HCT116 (cell line): ENCODE results near the gene FGFR3. TPM values are rescaled to one million over a fixed set of nuclear protein-coding genes. Genes with fewer than 3 reads are reported as not detected.

Experiments used
- ATAC-seq: fragments of 200-7000 bp; cut with Tn5 transposase; 2 replicates; pipeline ENCODE4 v1.9.1; 2020; ENCODE audit warnings: mild to moderate bottlenecking, moderate library complexity
- BruUV-seq: library from RNA; stranded (reverse); fragments of 400-500 nt; replicated peaks from 2 replicates; lab custom pipeline; 2021; lab: Mats Ljungman, UMichigan
- CTCF ChIA-PET: fragments of 300-600 bp; sonication (Branson Sonifier 250); formaldehyde crosslinking; loops from one replicate; lab custom pipeline; 2021; ENCODE audit warnings: antibody characterized with exemption; lab: Charles Lee
- POLR2A ChIA-PET: fragments of 300-600, 350-600 bp; sonication (Branson Sonifier 250); formaldehyde crosslinking; loops from one replicate; lab custom pipeline; 2021; ENCODE audit warnings: antibody characterized with exemption; lab: Charles Lee
- RAD21 ChIA-PET, 2 experiments: fragments of 300-600 bp; sonication (Branson Sonifier 250); formaldehyde crosslinking; loops; one replicate each; lab custom pipeline; 2023; ENCODE audit warnings: low total read pairs in 2 of 2; ENCODE audit not compliant: uncharacterized antibody in 2 of 2, unreplicated experiment in 2 of 2, low non-redundant PET in 1 of 2; lab: Charles Lee
- DNase-seq: peaks from one replicate; pipeline ENCODE4 v3.0.0-alpha.2; 2010; ENCODE audit warnings: low read depth, low spot score
- H2AFZ ChIP-seq: fragments of 200-600 bp; shearing (Covaris generic), sonication (generic); 2 replicates; pipeline ENCODE4 v1.6.1; 2017; ENCODE audit warnings: low read depth, mixed run types, mixed read lengths, antibody characterized with exemption, low read length; ENCODE audit not compliant: poor library complexity, severe bottlenecking
- H3K27ac ChIP-seq: 2 replicates; pipeline ENCODE4 v1.5.1; 2012; ENCODE audit warnings: low read depth, low read length
- H3K27me3 ChIP-seq: fragments of 200-600 bp; sonication (generic); 2 replicates; pipeline ENCODE4 v1.6.1; 2016; ENCODE audit warnings: mixed run types, low read length, mixed read lengths; ENCODE audit not compliant: insufficient read depth
- H3K36me3 ChIP-seq, 2 experiments: fragments of 200-500 bp in 1 of 2; fragments of 200-600 bp in 1 of 2; sonication (Bioruptor generic) in 1 of 2; sonication (generic) in 1 of 2; 2 replicates each; pipeline versions ENCODE4 v1.5.1 to v1.6.1; 2014 to 2016; ENCODE audit warnings: low read length in 2 of 2, inconsistent platforms in 1 of 2, mixed read lengths in 1 of 2, mixed run types in 1 of 2; ENCODE audit not compliant: insufficient read depth in 2 of 2, control insufficient read depth in 1 of 2
- H3K4me1 ChIP-seq, 2 experiments: fragments of 200-600 bp in 1 of 2; sonication (generic) in 1 of 2; 2 replicates each; pipeline versions ENCODE4 v1.5.1 to v1.6.1; 2012 to 2017; ENCODE audit warnings: low read length in 2 of 2, inconsistent platforms in 1 of 2, mild to moderate bottlenecking in 1 of 2, mixed read lengths in 1 of 2, mixed run types in 1 of 2, moderate library complexity in 1 of 2; ENCODE audit not compliant: insufficient read depth in 2 of 2, control insufficient read depth in 1 of 2
- H3K4me2 ChIP-seq: fragments of 200-600 bp; sonication (generic); 2 replicates; pipeline ENCODE4 v1.6.1; 2017; ENCODE audit warnings: mixed run types, low read length, mixed read lengths
- H3K4me3 ChIP-seq, 2 experiments: fragments of 200-600 bp in 1 of 2; sonication (generic) in 1 of 2; replicated peaks in 1 of 2; 2 replicates each; pipeline ENCODE4 v1.5.1; 2011 to 2016; ENCODE audit warnings: low read length in 2 of 2, control low read depth in 1 of 2, low read depth in 1 of 2, mild to moderate bottlenecking in 1 of 2, mixed read lengths in 1 of 2, mixed run types in 1 of 2
- H3K79me2 ChIP-seq: fragments of 200-600 bp; sonication (generic); 2 replicates; pipeline ENCODE4 v1.6.1; 2017; ENCODE audit warnings: mild to moderate bottlenecking, mixed run types, low read length, moderate library complexity, mixed read lengths; ENCODE audit not compliant: insufficient read depth
- H3K9ac ChIP-seq: fragments of 200-600 bp; sonication (generic); 2 replicates; pipeline ENCODE4 v1.6.1; 2016; ENCODE audit warnings: low read length, mixed read lengths
- H3K9me2 ChIP-seq: fragments of 200-600 bp; sonication (generic), shearing (Covaris generic); 2 replicates; pipeline ENCODE4 v1.6.1; 2017; ENCODE audit warnings: mixed run types, mild to moderate bottlenecking, moderate library complexity; ENCODE audit not compliant: insufficient read depth
- H3K9me3 ChIP-seq, 2 experiments: fragments of 200-500 bp in 1 of 2; fragments of 200-600 bp in 1 of 2; sonication (Bioruptor generic) in 1 of 2; sonication (generic) in 1 of 2; 2 replicates each; pipeline ENCODE4 v1.6.1; 2014 to 2017; ENCODE audit warnings: low read length in 2 of 2, mixed read lengths in 2 of 2, inconsistent platforms in 1 of 2, low read depth in 1 of 2, mild to moderate bottlenecking in 1 of 2, mixed run types in 1 of 2, moderate library complexity in 1 of 2; ENCODE audit not compliant: control insufficient read depth in 1 of 2, insufficient read depth in 1 of 2
- H4K20me1 ChIP-seq: fragments of 200-600 bp; sonication (generic), shearing (Covaris generic); 2 replicates; pipeline ENCODE4 v1.6.1; 2017; ENCODE audit warnings: mixed run types, mild to moderate bottlenecking, moderate library complexity; ENCODE audit not compliant: insufficient read depth
- CBX3 ChIP-seq: IDR thresholded peaks from 2 replicates; pipeline ENCODE4 v1.6.1; 2012; ENCODE audit warnings: low read depth
- CEBPB ChIP-seq: IDR thresholded peaks from 2 replicates; pipeline ENCODE4 v1.6.1; 2012; ENCODE audit warnings: low read depth
- CTCF ChIP-seq, 3 experiments: fragments of 200-600 bp in 1 of 3; sonication (generic) in 1 of 3; IDR thresholded peaks in 2 of 3; conservative IDR thresholded peaks in 1 of 3; 2 replicates each; pipeline ENCODE4 v1.5.1; 2012 to 2017; ENCODE audit warnings: low read depth in 2 of 3, low read length in 2 of 3, antibody characterized with exemption in 1 of 3, borderline replicate concordance in 1 of 3, control low read depth in 1 of 3, mild to moderate bottlenecking in 1 of 3, mixed read lengths in 1 of 3, mixed run types in 1 of 3, moderate library complexity in 1 of 3; ENCODE audit not compliant: insufficient read depth in 1 of 3
- EGR1 ChIP-seq: IDR thresholded peaks from 2 replicates; pipeline ENCODE4 v1.6.1; 2012; ENCODE audit warnings: low read depth
- ELF1 ChIP-seq: IDR thresholded peaks from 2 replicates; pipeline ENCODE4 v1.6.1; 2012; ENCODE audit warnings: low read depth, borderline replicate concordance
- EZH2phosphoT487 ChIP-seq: fragments of 200-600 bp; IDR thresholded peaks from 2 replicates; pipeline ENCODE4 v1.6.1; 2018; ENCODE audit warnings: antibody characterized with exemption, borderline replicate concordance
- FOSL1 ChIP-seq: IDR thresholded peaks from 2 replicates; pipeline ENCODE4 v1.6.1; 2012; ENCODE audit warnings: low read depth
- JUND ChIP-seq: IDR thresholded peaks from 2 replicates; pipeline ENCODE4 v1.6.1; 2012
- MAX ChIP-seq: IDR thresholded peaks from 2 replicates; pipeline ENCODE4 v1.6.1; 2012
- REST ChIP-seq: IDR thresholded peaks from 2 replicates; pipeline ENCODE4 v1.6.1; 2012; ENCODE audit warnings: low read depth
- TCF7L2 ChIP-seq: IDR thresholded peaks from 2 replicates; pipeline ENCODE4 v1.7.0; 2011; ENCODE audit warnings: borderline replicate concordance, inconsistent platforms; ENCODE audit not compliant: insufficient read depth, insufficient read length; ENCODE audit errors: extremely low read depth
- YY1 ChIP-seq: IDR thresholded peaks from 2 replicates; pipeline ENCODE4 v1.6.1; 2011; ENCODE audit warnings: low read length, low read depth, moderate library complexity, mild to moderate bottlenecking; ENCODE audit not compliant: insufficient replicate concordance; ENCODE audit errors: extremely low read depth
- ZBTB33 ChIP-seq: IDR thresholded peaks from 2 replicates; pipeline ENCODE4 v1.6.1; 2011; ENCODE audit warnings: mild to moderate bottlenecking, low read length, moderate library complexity; ENCODE audit not compliant: insufficient replicate concordance; ENCODE audit errors: extremely low read depth
- intact Hi-C: fragments of 100-400 bp; cut with micrococcal nuclease; formaldehyde crosslinking; loops from 2 replicates; pipeline ENCODE4 v1.10.0; 2022
- total RNA-seq: library from RNA; stranded (reverse); gene quantifications from one replicate; pipeline ENCODE4 v1.2.1, GENCODE V29; 2021; ENCODE audit not compliant: unreplicated experiment

The FGFR3 gene
- total RNA-seq, 1 experiment from 2014 or later, result 31.7 TPM

DNA sequence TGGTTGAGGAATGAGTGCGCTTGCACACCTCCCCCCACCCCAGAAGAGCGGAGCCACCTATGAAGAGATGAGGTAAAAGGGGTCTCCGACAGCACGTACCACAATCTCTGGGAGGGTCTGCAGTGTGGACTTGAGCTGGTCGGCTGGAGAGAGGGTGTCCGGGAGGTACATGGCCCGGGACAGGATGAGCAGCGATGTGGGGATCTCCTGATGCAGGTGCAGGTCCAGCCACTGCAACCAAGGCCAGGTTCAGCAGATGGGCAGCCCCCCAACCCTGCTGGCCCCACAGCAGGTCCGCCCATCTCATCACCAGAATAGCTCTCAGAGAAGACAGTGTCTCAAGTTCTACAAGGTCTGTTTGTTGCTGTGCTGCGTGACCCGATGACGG, 30.4 kb downstream of the FGFR3 start (continued):
- TF ChIP-seq CEBPB, result no peak
- TF ChIP-seq ZBTB33, result no peak
- TF ChIP-seq ELF1, result no peak
- TF ChIP-seq CTCF (IDR thresholded peaks at IDR 0.05 in 2 of 3, conservative IDR thresholded peaks at IDR 0.05 in 1 of 3; ENCODE audit: borderline replicate concordance in 1 of 3, insufficient read depth in 1 of 3, low read depth in 2 of 3, low read length in 2 of 3), result no peak
- TF ChIP-seq TCF7L2, result no peak

DNA sequence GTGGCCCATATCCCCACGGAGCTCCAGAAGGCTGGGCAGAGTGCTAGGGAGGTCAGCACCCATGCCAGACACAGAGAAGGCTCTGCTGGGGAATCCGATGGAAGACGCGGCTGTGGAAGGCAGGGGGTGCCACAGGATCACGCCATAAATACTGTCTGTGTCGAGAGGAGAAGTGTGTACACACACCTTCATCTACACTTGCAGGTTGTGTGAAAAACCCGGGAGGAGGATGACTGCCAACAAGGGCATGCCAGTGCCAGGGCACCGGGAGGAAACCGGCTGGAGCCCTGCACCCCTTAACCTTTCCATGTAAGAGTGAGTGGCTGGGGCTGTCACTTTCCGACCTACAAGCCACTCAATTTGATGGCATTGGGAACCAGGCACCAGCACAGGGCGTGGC, 31.7 kb downstream of the FGFR3 start:
- Histone ChIP-seq H3K27ac (no peak overlapping the region), H3K4me1 (no peaks in the 10 kb centered on the region), H3K27me3 (no peaks in the 10 kb centered on the region), H3K4me3 (no peak overlapping the region), H2AFZ (no peak overlapping the region), H3K36me3 (peaks cover 22 to 38% of the 10 kb centered on the region in 2 experiments; a peak in 3 of 4 replicates), H4K20me1 (no peaks in the 10 kb centered on the region), H3K9me2 (no peaks in the 10 kb centered on the region), H3K79me2 (no peaks in the 10 kb centered on the region; the same call in 1 of the 2 replicates), H3K9ac (no peak overlapping the region), H3K9me3 (no peaks in the 10 kb centered on the region), H3K4me2 (no peak overlapping the region)
- BruUV-seq, result no TSS peak
- no peak for DNase-seq
- RAD21 ChIA-PET, result no interaction called here
- no peak for ATAC-seq
- POLR2A ChIA-PET, result no interaction called here
- intact Hi-C loops, result no loop called here
- CTCF ChIA-PET, result no interaction called here
- no peak for TF ChIP-seq REST
- TF ChIP-seq ZBTB33, result no peak
- TF ChIP-seq CBX3, result no peak
- TF ChIP-seq EZH2phosphoT487, result no peak
- TF ChIP-seq YY1, result no peak
- no peak for TF ChIP-seq JUND
- no peak for TF ChIP-seq EGR1
- no peak for TF ChIP-seq MAX
- TF ChIP-seq FOSL1, result no peak
